Colonic mucosa (tissue), 4 donors: ENCODE measurements around the gene RPL35A. TPM values are rescaled to one million over a fixed set of nuclear protein-coding genes. Genes with fewer than 3 reads are reported as not detected.

Experiments used
- DNase-seq: peaks from one replicate; pipeline ENCODE4 v3.0.0-alpha.2; 2020
- H3K27ac ChIP-seq: fragments of 200-600 bp; one replicate; pipeline ENCODE4 v1.8.0; 2021
- H3K27me3 ChIP-seq: fragments of 200-600 bp; one replicate; pipeline ENCODE4 v1.8.0; 2021
- H3K36me3 ChIP-seq: fragments of 200-600 bp; one replicate; pipeline ENCODE4 v1.8.0; 2021
- H3K4me1 ChIP-seq: fragments of 200-600 bp; one replicate; pipeline ENCODE4 v1.8.0; 2021; ENCODE audit warnings: mild to moderate bottlenecking
- H3K4me3 ChIP-seq: fragments of 200-600 bp; one replicate; pipeline ENCODE4 v1.8.0; 2021
- H3K9ac ChIP-seq, 2 donors: one replicate each; pipeline ENCODE4 v1.7.0; 2013; ENCODE audit warnings: control low read depth in 2 of 2, low read depth in 2 of 2, low read length in 2 of 2
- H3K9me3 ChIP-seq: fragments of 200-600 bp; one replicate; pipeline ENCODE4 v1.8.0; 2021
- CTCF ChIP-seq: fragments of 200-600 bp; IDR thresholded peaks from one replicate; pipeline ENCODE4 v1.8.0; 2022; ENCODE audit warnings: antibody characterized with exemption, mild to moderate bottlenecking
- intact Hi-C: fragments of 100-400 bp; cut with DNase I; formaldehyde crosslinking; loops from one replicate; pipeline ENCODE4 v1.14.1; 2022
- total RNA-seq, 2 donors: library from RNA; stranded (reverse); fragmentation: NEBNext Ultra II Directional in 1 of 2; extraction: Animal tissue kit (Norgen Biotek cat#: 25700) in 1 of 2; gene quantifications; one replicate each; pipeline ENCODE4 v1.2.1, GENCODE V29; 2021
- donor health status: healthy.
- donor health status: DM: no; HTN: no; CAD: no.
- donor health status: DM: no; HTN: no; CAD: no.

Gene RPL35A
- total RNA-seq, 2 donors from 2014 or later, result 758 to 777 TPM

- H3K4me3 ChIP-seq, result no peak overlapping the region
- H3K9ac ChIP-seq, result no peak overlapping the region
- no peak overlapping the region for H3K27ac ChIP-seq
- DNase-seq, result no peak
- no peaks in the 10 kb centered on the region for H3K36me3 ChIP-seq
- no peak for TF ChIP-seq CTCF
- no peaks in the 10 kb centered on the region for H3K9me3 ChIP-seq
- H3K4me1 ChIP-seq, result no peaks in the 10 kb centered on the region
- no peaks in the 10 kb centered on the region for H3K27me3 ChIP-seq
- intact Hi-C loops, result no loop called here
Measured at GRCh38 chr3:197936819-197937384, 13.1 kb upstream of the RPL35A start.

DNA sequence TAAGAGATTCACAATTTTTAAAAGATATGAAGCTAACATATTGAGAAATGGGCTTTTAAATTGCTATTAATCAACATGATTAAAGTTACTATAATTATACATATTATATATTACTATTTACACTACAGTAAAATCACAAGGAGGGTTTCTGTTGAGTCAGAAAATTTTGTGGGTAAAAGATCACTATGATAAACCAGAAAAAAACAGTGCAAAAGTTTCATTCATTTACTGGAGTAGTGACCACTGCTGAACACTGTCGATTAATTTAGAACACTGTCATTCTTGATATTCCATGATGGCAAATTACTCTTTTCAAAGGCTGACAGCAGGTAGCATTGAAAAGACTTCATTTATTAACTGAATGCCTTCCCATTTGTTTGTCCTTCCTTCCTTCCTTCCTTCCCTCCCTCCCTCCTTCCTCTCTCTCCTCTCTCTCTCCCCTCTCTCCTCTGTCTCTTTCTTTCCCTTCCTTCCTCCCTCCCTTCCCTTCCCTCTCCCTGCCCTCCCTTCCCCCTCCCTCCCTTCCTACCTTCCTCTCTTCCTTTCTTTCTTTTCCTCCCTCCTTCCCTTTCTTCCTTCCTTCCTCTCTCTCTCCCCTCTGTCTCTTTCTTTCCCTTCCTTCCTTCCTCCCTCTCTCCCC, 9.1 kb upstream of the RPL35A start:
- no peaks in the 10 kb centered on the region for H3K36me3 ChIP-seq
- no peak overlapping the region for H3K9ac ChIP-seq
- H3K9me3 ChIP-seq, result no peaks in the 10 kb centered on the region
- no peaks in the 10 kb centered on the region for H3K27me3 ChIP-seq
- TF ChIP-seq CTCF, result no peak
- intact Hi-C loops, result no loop called here
- no peak overlapping the region for H3K4me3 ChIP-seq
- no peaks in the 10 kb centered on the region for H3K4me1 ChIP-seq
- no peak for DNase-seq
- no peak overlapping the region for H3K27ac ChIP-seq

DNA sequence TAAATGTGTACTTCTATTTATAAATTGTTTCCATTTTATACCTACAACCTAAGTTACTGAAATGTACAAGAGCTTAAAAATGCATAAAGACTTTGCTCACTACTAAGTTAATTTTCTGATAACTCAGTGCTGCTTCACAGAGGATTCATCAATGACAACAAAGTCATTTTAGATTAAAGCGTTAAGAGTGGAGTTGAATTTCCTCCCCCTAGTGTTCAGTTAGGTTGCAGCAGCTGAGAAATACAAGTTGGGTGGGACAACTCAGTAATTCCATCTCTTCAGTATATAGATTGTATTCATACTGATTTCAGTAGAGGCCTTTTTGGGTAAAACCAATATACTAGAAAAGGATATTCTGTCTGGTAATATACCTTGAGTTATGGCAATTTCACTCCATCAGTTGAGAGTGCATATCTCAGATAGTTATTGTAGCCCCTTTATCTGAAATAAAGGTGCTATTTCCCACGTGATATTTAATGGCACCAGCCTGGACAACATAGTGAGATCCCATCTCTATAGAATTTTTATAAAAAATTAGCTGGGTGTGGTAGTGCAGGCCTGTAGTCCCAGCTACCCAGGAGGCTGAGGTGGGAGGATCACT, 6.9 kb upstream of the RPL35A start:
- no peaks in the 10 kb centered on the region for H3K4me1 ChIP-seq
- intact Hi-C loops, result loop anchor here (2.0 kb wide), 1 partner anchor 36 kb away; no protein-coding TSS in a partner anchor
- no peak overlapping the region for H3K9ac ChIP-seq
- H3K27me3 ChIP-seq, result no peaks in the 10 kb centered on the region
- peak; percentile 57 for TF ChIP-seq CTCF
- H3K36me3 ChIP-seq, result no peaks in the 10 kb centered on the region
- H3K27ac ChIP-seq, result no peak overlapping the region
- no peak for DNase-seq
- no peaks in the 10 kb centered on the region for H3K9me3 ChIP-seq
- H3K4me3 ChIP-seq, result no peak overlapping the region

DNA sequence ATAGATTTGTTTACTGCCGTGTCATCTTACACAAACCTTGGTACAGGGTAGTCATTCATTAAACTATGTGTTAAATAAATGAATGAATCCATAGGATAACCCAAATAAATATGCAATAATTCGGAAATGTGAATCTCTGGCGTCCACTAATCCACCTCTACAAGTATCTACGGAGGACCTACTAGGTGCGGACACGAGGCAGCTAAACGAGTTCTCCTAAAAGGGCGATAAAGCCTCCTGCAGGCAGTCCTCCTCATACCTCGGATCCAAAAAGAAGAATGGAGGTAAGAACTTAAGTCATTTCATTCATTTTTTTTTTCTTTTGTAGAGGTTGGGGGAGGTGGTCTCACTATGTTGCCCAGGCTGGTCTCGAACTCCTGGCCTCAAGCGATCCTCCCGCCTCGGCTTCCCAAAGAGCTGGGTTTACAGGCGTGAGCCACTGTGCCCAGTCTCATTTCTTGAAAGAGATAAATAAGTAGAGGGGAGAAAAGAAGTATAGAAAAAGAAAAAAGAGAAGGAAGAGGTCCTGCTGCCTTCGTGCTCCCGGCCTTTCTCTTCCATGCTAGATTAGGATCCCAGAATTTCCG, 706 bp upstream of the RPL35A start:
- DNase-seq, result no peak
- intact Hi-C loops, result no loop called here
- peak overlapping the region; percentile 75 for H3K27ac ChIP-seq
- TF ChIP-seq CTCF, result no peak
- no peaks in the 10 kb centered on the region for H3K9me3 ChIP-seq
- H3K36me3 ChIP-seq, result peaks cover 21% of the 10 kb centered on the region
- H3K4me3 ChIP-seq, result peak overlapping the region; percentile 65
- H3K9ac ChIP-seq, result peak overlapping the region; percentile 13 to 97
- no peaks in the 10 kb centered on the region for H3K27me3 ChIP-seq
- peaks cover 17% of the 10 kb centered on the region for H3K4me1 ChIP-seq

- H3K4me1 ChIP-seq, result peaks cover 17% of the 10 kb centered on the region
- no peak for DNase-seq
- H3K27me3 ChIP-seq, result no peaks in the 10 kb centered on the region
- peak overlapping the region; percentile 75 for H3K27ac ChIP-seq
- H3K9me3 ChIP-seq, result no peaks in the 10 kb centered on the region
- H3K9ac ChIP-seq, result peak overlapping the region; percentile 61 to 97
- H3K4me3 ChIP-seq, result peak overlapping the region; percentile 65
- TF ChIP-seq CTCF, result no peak
- intact Hi-C loops, result no loop called here
- peaks cover 29% of the 10 kb centered on the region for H3K36me3 ChIP-seq
Measured at GRCh38 chr3:197950677-197951061, 679 bp downstream of the RPL35A start.
